A673 (cell line): Measurements from ENCODE around the gene APOL2. TPM values are rescaled to one million over a fixed set of nuclear protein-coding genes. Genes with fewer than 3 reads are reported as not detected.

Experiments
- BruUV-seq: library from RNA; stranded (reverse); fragments of 400-500 nt; replicated peaks from 2 replicates; lab custom pipeline; 2021; lab: Mats Ljungman, UMichigan
- CTCF ChIA-PET: fragments of 300-600 bp; sonication (Branson Sonifier 250); formaldehyde crosslinking; loops from one replicate; lab custom pipeline; 2022; ENCODE audit warnings: antibody characterized with exemption; lab: Charles Lee
- POLR2A ChIA-PET: fragments of 300-600 bp; sonication (Branson Sonifier 250); formaldehyde crosslinking; loops from one replicate; lab custom pipeline; 2022; ENCODE audit warnings: antibody characterized with exemption; ENCODE audit not compliant: low non-redundant PET; lab: Charles Lee
- DNase-seq: peaks from one replicate; pipeline ENCODE4 v3.0.0-alpha.2; 2015; ENCODE audit warnings: low spot score
- H3K27ac ChIP-seq: fragments of 200-600 bp; sonication (generic); 2 replicates; pipeline ENCODE4 v1.5.1; 2016; ENCODE audit warnings: mixed run types, low read depth, mild to moderate bottlenecking, mixed read lengths, antibody characterized with exemption, low read length; ENCODE audit not compliant: poor library complexity, severe bottlenecking
- H3K27me3 ChIP-seq: fragments of 200-600 bp; sonication (generic); replicated peaks from 2 replicates; pipeline ENCODE4 v1.6.1; 2017; ENCODE audit warnings: mixed run types, low read depth, mild to moderate bottlenecking, mixed read lengths, antibody characterized with exemption, low read length; ENCODE audit not compliant: insufficient read depth, poor library complexity
- H3K36me3 ChIP-seq: fragments of 200-600 bp; sonication (generic); 2 replicates; pipeline ENCODE4 v1.6.1; 2016; ENCODE audit warnings: mixed run types, mild to moderate bottlenecking, mixed read lengths, antibody characterized with exemption, low read length; ENCODE audit not compliant: insufficient read depth, poor library complexity, severe bottlenecking
- H3K4me1 ChIP-seq: fragments of 200-600 bp; sonication (generic); 2 replicates; pipeline ENCODE4 v1.6.1; 2017; ENCODE audit warnings: mixed run types, mild to moderate bottlenecking, mixed read lengths, antibody characterized with exemption, low read length; ENCODE audit not compliant: insufficient read depth, poor library complexity, severe bottlenecking
- H3K4me3 ChIP-seq: fragments of 200-600 bp; sonication (generic); 2 replicates; pipeline ENCODE4 v1.5.1; 2016; ENCODE audit warnings: low read depth, mixed run types, mild to moderate bottlenecking, mixed read lengths, low read length; ENCODE audit not compliant: poor library complexity, severe bottlenecking
- H3K9me3 ChIP-seq: fragments of 200-600 bp; sonication (generic); 2 replicates; pipeline ENCODE4 v1.6.1; 2016; ENCODE audit warnings: mixed run types, low read depth, mild to moderate bottlenecking, mixed read lengths, antibody characterized with exemption, low read length; ENCODE audit not compliant: poor library complexity, severe bottlenecking
- CTCF ChIP-seq: fragments of 300-800, 200-600 bp; sonication (generic); conservative IDR thresholded peaks from 2 replicates; pipeline ENCODE4 v1.5.1; 2017; ENCODE audit warnings: low read depth, mild to moderate bottlenecking, antibody characterized with exemption, low read length, moderate library complexity, mixed read lengths
- EZH2 ChIP-seq: fragments of 200-600 bp; sonication (generic); IDR thresholded peaks from 2 replicates; pipeline ENCODE4 v1.6.1; 2017; ENCODE audit warnings: borderline replicate concordance, low read depth, mild to moderate bottlenecking, mixed read lengths, antibody characterized with exemption, low read length; ENCODE audit not compliant: poor library complexity, severe bottlenecking
- intact Hi-C: fragments of 100-400 bp; cut with micrococcal nuclease; formaldehyde crosslinking; loops from one replicate; pipeline ENCODE4 v1.10.0; 2022; ENCODE audit not compliant: unreplicated experiment
- total RNA-seq: library from RNA; stranded (reverse); gene quantifications from 2 replicates; pipeline ENCODE4 v1.2.3, GENCODE V29; 2021

The APOL2 gene
- total RNA-seq, 1 experiment from 2014 or later = 45.1 TPM

DNA sequence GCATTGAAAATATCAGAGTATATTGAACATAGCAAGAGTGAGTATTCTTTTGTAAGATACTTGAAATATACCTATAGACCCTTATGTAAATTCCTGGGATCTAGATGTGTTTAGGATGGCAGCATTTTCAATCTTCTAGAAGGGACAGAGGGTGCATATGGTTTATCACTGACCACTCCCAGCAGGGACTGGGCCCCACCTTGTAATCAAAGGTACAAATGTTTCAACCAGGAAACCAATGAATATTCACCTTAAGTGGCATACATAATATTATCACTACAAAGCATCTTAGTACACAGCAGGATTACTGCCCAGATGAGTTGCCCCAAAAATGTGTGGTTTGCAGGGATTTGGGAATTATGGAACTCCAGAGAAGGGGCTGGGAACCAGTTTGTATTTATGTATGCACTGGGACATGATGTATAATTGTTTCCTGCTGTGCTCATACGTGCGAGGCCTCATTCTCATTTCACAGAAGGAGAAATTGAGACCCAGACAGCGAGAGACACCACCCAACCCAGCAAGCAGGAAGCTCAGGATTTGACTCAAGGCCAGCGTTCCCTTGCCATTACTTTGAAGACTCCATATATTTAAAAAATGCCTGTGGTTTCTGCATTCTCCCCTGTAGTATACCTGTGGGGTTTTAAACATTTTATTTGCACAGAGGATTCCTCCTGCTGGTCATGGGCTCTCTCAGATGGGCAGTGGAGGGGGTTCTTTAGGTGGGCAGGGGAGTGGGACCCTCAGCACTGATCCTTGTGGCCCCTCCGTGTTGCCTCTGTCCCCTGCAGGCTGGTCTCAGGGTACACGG lies 42.9 kb downstream of the APOL2 start:
- no peaks in the 10 kb centered on the region for H3K9me3 ChIP-seq
- intact Hi-C loops = loop anchor here (5.0 kb wide), 1 partner anchor 81 kb away; no protein-coding TSS in a partner anchor
- DNase-seq = no peak
- CTCF ChIA-PET = no interaction called here
- POLR2A ChIA-PET = no interaction called here
- BruUV-seq = no TSS peak
- TF ChIP-seq CTCF = no peak
- TF ChIP-seq EZH2 = no peak
- no peaks in the 10 kb centered on the region for H3K36me3 ChIP-seq
- peaks cover 33% of the 10 kb centered on the region for H3K4me1 ChIP-seq
- H3K27ac ChIP-seq = peak overlapping the region; percentile 62
- no peak overlapping the region for H3K4me3 ChIP-seq
- H3K27me3 ChIP-seq = no peaks in the 10 kb centered on the region

GRCh38 chr22:36194971-36195370 lies 44.4 kb downstream of the APOL2 start:
- Histone ChIP-seq H3K4me3 (no peak overlapping the region), H3K9me3 (no peaks in the 10 kb centered on the region), H3K36me3 (no peaks in the 10 kb centered on the region), H3K27ac (no peak overlapping the region), H3K4me1 (peaks cover 31% of the 10 kb centered on the region), H3K27me3 (no peaks in the 10 kb centered on the region)
- no TSS peak for BruUV-seq
- intact Hi-C loops = loop anchor here (1.0 to 5.0 kb wide), 2 partner anchors 26 to 82 kb away; no protein-coding TSS in a partner anchor
- ChIA-PET POLR2A (no interaction called here), CTCF (interaction anchor here (0.7 to 0.9 kb wide), 4 partner anchors 12 to 92 kb away, joined by 3 to 7 read pairs (median 4); partner anchors contain the start of gene APOL2)
- DNase-seq = peak; percentile 78
- TF ChIP-seq EZH2 = no peak
- peak; percentile 80 for TF ChIP-seq CTCF

- ChIA-PET POLR2A (no interaction called here), CTCF (interaction anchor here (0.7 to 0.9 kb wide), 4 partner anchors 11 to 92 kb away, joined by 3 to 7 read pairs (median 4); partner anchors contain the start of gene APOL2)
- H3K36me3 ChIP-seq = no peaks in the 10 kb centered on the region
- no peak for DNase-seq
- BruUV-seq = no TSS peak
- no peaks in the 10 kb centered on the region for H3K9me3 ChIP-seq
- no peak overlapping the region for H3K27ac ChIP-seq
- TF ChIP-seq EZH2 = no peak
- no peak for TF ChIP-seq CTCF
- H3K27me3 ChIP-seq = no peaks in the 10 kb centered on the region
- H3K4me3 ChIP-seq = no peak overlapping the region
- H3K4me1 ChIP-seq = peaks cover 31% of the 10 kb centered on the region
- intact Hi-C loops = no loop called here
These were observed 44.9 kb downstream of the APOL2 start for GRCh38 chr22:36194385-36194784.
